ENCODE measurements around the gene SRBD1.

The SRBD1 gene

GRCh38 chr2:45606796-45607195, 4.3 kb downstream of the SRBD1 start:
- H3K27ac ChIP-seq: no peak overlapping the region
- no peak for TF ChIP-seq Cebpa-rat (IDR thresholded peaks at IDR 0.05)
- no peak overlapping the region for H3K9ac ChIP-seq

DNA sequence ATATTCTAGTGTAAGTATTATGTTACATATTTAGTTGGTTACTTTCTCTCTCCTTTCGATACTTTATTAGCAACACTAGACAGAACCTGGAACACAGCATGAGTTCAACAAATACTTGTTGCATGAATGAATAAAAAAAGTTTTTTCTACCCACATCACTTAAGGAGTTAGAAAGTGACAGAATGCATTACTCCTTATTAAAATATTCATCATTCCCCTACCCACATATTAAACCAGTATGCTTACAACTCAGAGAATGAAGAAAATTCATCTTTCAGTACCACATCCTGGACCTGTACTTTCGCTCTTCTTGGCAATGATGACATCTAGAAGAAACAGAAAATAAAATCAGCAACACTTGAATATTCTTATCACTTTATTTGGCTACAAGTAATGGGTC, 6.0 kb downstream of the SRBD1 start:
- Histone ChIP-seq H3K27ac (no peak overlapping the region), H3K9me3 (no peaks in the 10 kb centered on the region), H3K4me1 (peaks cover 10% of the 10 kb centered on the region), H3K36me3 (peaks cover 39% of the 10 kb centered on the region), H3K9ac (no peak overlapping the region), H3K27me3 (no peaks in the 10 kb centered on the region), H3K4me2 (no peak overlapping the region), H3K4me3 (no peak overlapping the region), H4K20me1 (no peaks in the 10 kb centered on the region)
- no peak for TF ChIP-seq Cebpa-rat (IDR thresholded peaks at IDR 0.05)

More at GRCh38 chr2:45606796-45607195, 4.3 kb downstream of the SRBD1 start:
- H3K27me3 ChIP-seq: no peaks in the 10 kb centered on the region
- H3K4me3 ChIP-seq: no peak overlapping the region
- H3K4me2 ChIP-seq: no peak overlapping the region
- H3K9me3 ChIP-seq: no peaks in the 10 kb centered on the region
- peaks cover 19% of the 10 kb centered on the region for H3K4me1 ChIP-seq
- no peaks in the 10 kb centered on the region for H4K20me1 ChIP-seq
- H3K36me3 ChIP-seq: peaks cover 23% of the 10 kb centered on the region

GRCh38 chr2:45602624-45603023, 8.4 kb downstream of the SRBD1 start:
- Histone ChIP-seq H3K4me1 (0 out of 2 replicates have a peak, but pooled peaks cover 3% of the 10 kb centered on the region), H3K27ac (no peak overlapping the region), H3K4me3 (no peak overlapping the region), H3K4me2 (no peak overlapping the region), H3K9me3 (no peaks in the 10 kb centered on the region), H3K9ac (no peak overlapping the region), H3K27me3 (no peaks in the 10 kb centered on the region), H4K20me1 (no peaks in the 10 kb centered on the region), H3K36me3 (peaks cover 59% of the 10 kb centered on the region)
- TF ChIP-seq Cebpa-rat (IDR thresholded peaks at IDR 0.05): no peak

- no peak overlapping the region for H3K27ac ChIP-seq
- H3K4me1 ChIP-seq: 0 out of 2 replicates have a peak, but pooled peaks cover 6% of the 10 kb centered on the region
- no peaks in the 10 kb centered on the region for H4K20me1 ChIP-seq
- H3K9me3 ChIP-seq: no peaks in the 10 kb centered on the region
- no peak overlapping the region for H3K4me2 ChIP-seq
- TF ChIP-seq Cebpa-rat (IDR thresholded peaks at IDR 0.05): no peak
- no peak overlapping the region for H3K9ac ChIP-seq
- H3K4me3 ChIP-seq: no peak overlapping the region
- H3K36me3 ChIP-seq: peaks cover 60% of the 10 kb centered on the region
- H3K27me3 ChIP-seq: no peaks in the 10 kb centered on the region
Measured at GRCh38 chr2:45598545-45598944, 12.5 kb downstream of the SRBD1 start.

GRCh38 chr2:45596761-45597160, 14.3 kb downstream of the SRBD1 start:
- no peak overlapping the region for H3K27ac ChIP-seq
- H3K9ac ChIP-seq: no peak overlapping the region
- H3K36me3 ChIP-seq: peaks cover 59% of the 10 kb centered on the region
- no peaks in the 10 kb centered on the region for H3K27me3 ChIP-seq
- H4K20me1 ChIP-seq: no peaks in the 10 kb centered on the region
- H3K4me3 ChIP-seq: no peak overlapping the region
- no peak for TF ChIP-seq Cebpa-rat (IDR thresholded peaks at IDR 0.05)
- no peak overlapping the region for H3K4me2 ChIP-seq
- 0 out of 2 replicates have a peak, but pooled peaks cover 6% of the 10 kb centered on the region for H3K4me1 ChIP-seq
- 0 out of 2 replicates have a peak, but pooled peaks cover 3% of the 10 kb centered on the region for H3K9me3 ChIP-seq

- Histone ChIP-seq H3K4me3 (no peak overlapping the region), H3K36me3 (peaks cover 59% of the 10 kb centered on the region), H4K20me1 (no peaks in the 10 kb centered on the region), H3K9me3 (0 out of 2 replicates have a peak, but pooled peaks cover 7% of the 10 kb centered on the region), H3K4me1 (0 out of 2 replicates have a peak, but pooled peaks cover 6% of the 10 kb centered on the region), H3K27me3 (no peaks in the 10 kb centered on the region), H3K27ac (no peak overlapping the region), H3K9ac (no peak overlapping the region), H3K4me2 (no peak overlapping the region)
- no peak for TF ChIP-seq Cebpa-rat (IDR thresholded peaks at IDR 0.05)
Measured at GRCh38 chr2:45595721-45596435, 15.2 kb downstream of the SRBD1 start.

DNA sequence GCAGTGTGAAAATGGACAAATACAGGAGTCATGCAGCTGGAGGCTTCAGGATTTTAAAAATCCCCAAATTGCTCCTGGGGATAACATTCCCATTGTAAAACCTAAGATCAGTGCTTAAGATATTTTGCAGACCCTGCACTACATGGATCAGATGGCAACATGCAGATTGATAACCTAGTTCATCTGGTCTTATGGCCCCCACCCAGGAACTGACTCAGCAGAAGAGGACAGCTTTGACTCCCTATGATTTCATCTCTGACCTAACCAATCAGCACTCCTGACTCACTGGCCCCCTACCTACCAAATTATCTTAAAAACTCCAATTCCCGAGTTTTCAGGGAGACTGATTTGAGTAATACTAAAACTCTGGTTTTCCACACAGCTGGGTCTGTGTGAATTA, 20.0 kb downstream of the SRBD1 start:
- Histone ChIP-seq H3K27ac (no peak overlapping the region), H3K4me2 (no peak overlapping the region), H3K9me3 (0 out of 2 replicates have a peak, but pooled peaks cover 7% of the 10 kb centered on the region), H3K9ac (no peak overlapping the region), H3K4me3 (no peak overlapping the region), H4K20me1 (no peaks in the 10 kb centered on the region), H3K27me3 (no peaks in the 10 kb centered on the region), H3K4me1 (no peaks in the 10 kb centered on the region), H3K36me3 (peaks cover 33% of the 10 kb centered on the region)
- TF ChIP-seq Cebpa-rat (IDR thresholded peaks at IDR 0.05): no peak

DNA sequence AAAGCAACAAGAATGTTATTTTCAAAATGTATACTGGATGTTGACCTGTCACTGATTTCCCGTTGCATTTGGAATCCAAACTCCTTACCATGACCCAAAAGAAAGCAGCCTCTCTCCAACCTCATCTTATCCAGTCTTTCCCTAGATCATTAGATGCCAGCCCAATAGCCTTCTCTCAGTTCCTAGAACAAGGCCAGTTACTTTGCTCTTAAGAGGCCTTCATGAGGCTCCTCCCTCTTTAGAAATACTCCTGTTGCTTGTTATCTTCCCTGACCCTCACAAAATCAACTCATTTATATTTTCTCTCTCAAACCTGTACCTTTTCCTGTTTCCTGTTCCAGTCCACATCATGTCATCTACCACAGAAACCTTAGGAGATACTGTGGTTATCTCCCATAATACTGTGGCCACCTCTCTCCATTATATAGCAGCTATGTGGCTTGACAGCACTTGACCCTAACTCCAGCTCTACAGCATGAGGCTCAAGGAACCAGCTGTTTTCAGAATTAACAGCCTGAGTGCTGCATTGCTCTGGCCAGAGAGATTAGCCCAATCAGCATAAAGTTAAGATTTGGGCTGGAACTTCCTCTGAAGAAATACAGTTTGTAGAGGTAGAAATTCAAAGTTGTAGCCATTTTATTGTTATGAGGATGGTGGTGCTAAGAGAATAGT, 22.8 kb downstream of the SRBD1 start:
- H3K36me3 ChIP-seq: peaks cover 30% of the 10 kb centered on the region
- no peaks in the 10 kb centered on the region for H4K20me1 ChIP-seq
- H3K9me3 ChIP-seq: 0 out of 2 replicates have a peak, but pooled peaks cover 7% of the 10 kb centered on the region
- no peak for TF ChIP-seq Cebpa-rat (IDR thresholded peaks at IDR 0.05)
- no peaks in the 10 kb centered on the region for H3K27me3 ChIP-seq
- no peak overlapping the region for H3K4me2 ChIP-seq
- no peaks in the 10 kb centered on the region for H3K4me1 ChIP-seq
- H3K9ac ChIP-seq: no peak overlapping the region
- H3K27ac ChIP-seq: no peak overlapping the region
- H3K4me3 ChIP-seq: no peak overlapping the region

DNA sequence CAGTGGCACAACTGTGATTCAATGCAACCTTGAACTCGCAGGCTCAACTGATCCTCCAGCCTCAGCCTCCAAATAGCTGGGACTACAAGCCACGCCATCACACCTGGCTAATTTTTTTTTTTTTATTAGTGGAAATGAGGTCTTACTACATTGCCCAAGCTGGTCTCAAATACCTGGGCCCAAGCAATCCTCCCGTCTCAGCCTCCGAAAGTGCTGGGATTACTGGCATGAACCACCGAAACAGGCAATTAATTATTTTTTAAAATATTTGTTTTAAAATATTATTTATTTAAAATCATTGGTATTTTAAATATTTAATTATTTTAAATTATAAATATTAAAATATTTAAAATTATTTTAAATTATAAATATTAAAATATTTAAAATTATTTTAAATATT, 24.5 kb downstream of the SRBD1 start:
- H3K4me2 ChIP-seq: no peak overlapping the region
- no peak overlapping the region for H3K9ac ChIP-seq
- H3K9me3 ChIP-seq: 0 out of 2 replicates have a peak, but pooled peaks cover 2% of the 10 kb centered on the region
- no peak for TF ChIP-seq Cebpa-rat (IDR thresholded peaks at IDR 0.05)
- no peaks in the 10 kb centered on the region for H3K4me1 ChIP-seq
- no peak overlapping the region for H3K4me3 ChIP-seq
- no peaks in the 10 kb centered on the region for H3K27me3 ChIP-seq
- H4K20me1 ChIP-seq: no peaks in the 10 kb centered on the region
- peaks cover 19% of the 10 kb centered on the region for H3K36me3 ChIP-seq
- no peak overlapping the region for H3K27ac ChIP-seq

GRCh38 chr2:45585267-45585861, 25.7 kb downstream of the SRBD1 start:
- Histone ChIP-seq H3K27me3 (no peaks in the 10 kb centered on the region), H3K4me2 (no peak overlapping the region), H3K9me3 (no peaks in the 10 kb centered on the region), H4K20me1 (no peaks in the 10 kb centered on the region), H3K4me3 (no peak overlapping the region), H3K4me1 (no peaks in the 10 kb centered on the region), H3K27ac (no peak overlapping the region), H3K36me3 (peaks cover 16% of the 10 kb centered on the region), H3K9ac (no peak overlapping the region)
- TF ChIP-seq Cebpa-rat (IDR thresholded peaks at IDR 0.05): no peak

Data from BLaER1 (cell line).